ENCODE results near the gene CEP128.
A peak's percentile ranks its signal among the peaks of the same experiment; 100 is the strongest.
"Not testable (repeated sequence)": the region's sequence is repeated elsewhere in the genome, so short reads cannot be mapped to it uniquely, and the experiment has no call there.

Gene CEP128

DNA sequence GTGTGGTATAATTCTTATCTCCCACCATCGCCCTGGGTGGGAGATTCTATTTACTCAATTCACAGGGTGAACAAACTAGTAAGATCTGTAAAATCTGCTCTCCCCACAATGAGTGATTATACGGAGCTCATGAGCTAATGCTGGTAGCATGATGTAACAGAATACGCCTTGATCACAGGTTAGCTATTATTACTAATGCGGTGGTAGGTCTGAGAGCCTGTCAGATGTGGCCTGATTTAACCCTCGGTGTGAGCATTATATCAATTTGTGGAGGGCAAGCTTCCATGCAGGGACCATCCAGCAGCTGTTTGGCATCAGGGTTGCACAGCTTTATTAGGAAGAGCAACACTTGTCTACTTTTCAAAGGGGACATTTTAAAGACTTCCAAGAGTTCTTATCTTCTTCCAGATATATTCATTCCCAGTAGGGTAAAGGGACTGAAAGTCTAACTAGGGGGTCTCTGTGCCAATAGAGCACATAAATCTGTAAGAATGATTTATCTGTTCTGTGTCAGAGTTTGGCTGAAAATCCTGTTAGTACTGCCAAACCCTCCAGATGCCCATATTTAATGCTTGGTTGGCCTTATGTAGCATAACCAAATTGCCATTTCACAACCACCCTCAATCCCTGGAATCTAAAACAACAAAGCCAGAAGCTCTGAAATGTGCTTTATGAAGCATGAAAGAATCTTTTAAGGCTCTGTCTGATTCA lies 32.5 kb upstream of the CEP128 start:
- no peak overlapping the region for H3K4me3 ChIP-seq (ENCODE audit: low read depth in 1 of 2, low read length in 2 of 2)
- no peaks in the 10 kb centered on the region for H3K27me3 ChIP-seq (ENCODE audit: low read depth, low read length)
- no peaks in the 10 kb centered on the region for H3K36me3 ChIP-seq (ENCODE audit: control insufficient read depth in 1 of 2, insufficient read depth in 2 of 2, low read length in 2 of 2)
- H3K27ac ChIP-seq (ENCODE audit: low read length): no peak overlapping the region
- H3K4me1 ChIP-seq (ENCODE audit: control insufficient read depth in 1 of 2, insufficient read depth in 2 of 2, low read length in 2 of 2): no peaks in the 10 kb centered on the region
- H3K9me3 ChIP-seq (ENCODE audit: control insufficient read depth in 1 of 2, low read length in 2 of 2): no peaks in the 10 kb centered on the region

DNA sequence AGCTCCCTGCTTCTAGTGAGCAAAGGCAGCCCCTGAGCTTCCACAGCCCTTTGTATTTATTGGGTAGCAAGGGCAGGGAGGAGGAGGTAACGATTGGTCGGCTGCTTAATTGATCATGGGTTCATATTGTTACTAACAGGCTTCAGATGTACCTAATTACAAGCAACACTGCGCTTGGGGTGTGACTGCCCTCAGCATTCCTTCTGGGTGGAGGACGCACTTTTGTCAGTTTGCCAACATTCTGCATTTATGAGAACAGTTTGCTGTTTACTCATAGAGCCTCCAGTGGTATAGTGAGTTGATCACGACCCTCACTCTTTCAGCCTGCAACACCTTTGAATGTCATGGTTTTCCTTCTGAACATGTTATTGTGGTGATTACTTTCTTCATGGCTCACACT lies 23.5 kb upstream of the CEP128 start:
- Histone ChIP-seq H3K27me3 (ENCODE audit: low read depth, low read length) (no peaks in the 10 kb centered on the region), H3K36me3 (ENCODE audit: control insufficient read depth in 1 of 2, insufficient read depth in 2 of 2, low read length in 2 of 2) (no peaks in the 10 kb centered on the region), H3K4me1 (ENCODE audit: control insufficient read depth in 1 of 2, insufficient read depth in 2 of 2, low read length in 2 of 2) (no peaks in the 10 kb centered on the region)

DNA sequence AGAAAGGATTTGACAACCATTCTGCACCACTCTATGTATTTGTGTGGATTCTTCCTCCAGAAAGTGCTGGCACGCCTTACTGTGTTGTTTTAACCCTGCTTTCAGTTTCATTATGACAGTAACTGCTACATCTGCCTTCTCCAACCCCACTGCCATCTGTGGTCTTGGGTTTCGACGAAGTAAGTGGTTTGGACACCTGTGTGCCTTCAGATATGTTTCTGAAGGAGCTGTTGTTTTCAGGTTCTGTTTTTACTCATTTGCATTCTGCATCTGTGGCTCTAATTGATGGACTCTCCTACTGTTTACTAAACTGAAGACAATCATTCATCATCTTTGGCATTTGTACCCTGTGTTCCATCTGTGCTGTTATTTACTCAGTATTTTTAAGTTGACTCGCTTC lies 18.0 kb upstream of the CEP128 start:
- no peak overlapping the region for H3K4me3 ChIP-seq (ENCODE audit: low read depth in 1 of 2, low read length in 2 of 2)

More for the DNA sequence above, 23.5 kb upstream of the CEP128 start:
- Histone ChIP-seq H3K27ac (ENCODE audit: low read length) (no peak overlapping the region), H3K4me3 (ENCODE audit: low read depth in 1 of 2, low read length in 2 of 2) (no peak overlapping the region), H3K9me3 (ENCODE audit: control insufficient read depth in 1 of 2, low read length in 2 of 2) (no peaks in the 10 kb centered on the region)

DNA sequence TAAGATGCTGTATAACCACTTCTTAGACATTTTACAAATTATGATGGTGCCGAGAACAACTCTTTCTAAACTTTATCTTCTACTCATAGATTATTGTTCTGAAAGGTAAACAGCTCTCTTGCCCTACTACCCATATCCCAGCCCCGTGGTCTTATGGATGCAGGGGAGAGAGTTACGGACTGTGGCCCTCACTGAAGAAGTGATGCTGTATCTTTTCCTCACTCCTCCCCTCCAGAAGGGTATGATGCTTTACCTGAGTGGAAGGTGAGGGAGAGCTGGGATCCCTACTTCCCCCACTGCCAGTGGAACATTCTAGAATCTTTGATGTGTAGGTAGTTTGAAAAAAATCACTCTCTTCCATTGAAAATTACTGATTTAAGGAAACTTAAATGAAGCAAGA lies 17.4 kb upstream of the CEP128 start:
- Histone ChIP-seq H3K9me3 (ENCODE audit: control insufficient read depth in 1 of 2, low read length in 2 of 2) (no peaks in the 10 kb centered on the region), H3K36me3 (ENCODE audit: control insufficient read depth in 1 of 2, insufficient read depth in 2 of 2, low read length in 2 of 2) (no peaks in the 10 kb centered on the region), H3K27me3 (ENCODE audit: low read depth, low read length) (no peaks in the 10 kb centered on the region), H3K4me3 (ENCODE audit: low read depth in 1 of 2, low read length in 2 of 2) (no peak overlapping the region), H3K27ac (ENCODE audit: low read length) (no peak overlapping the region), H3K4me1 (ENCODE audit: control insufficient read depth in 1 of 2, insufficient read depth in 2 of 2, low read length in 2 of 2) (peaks cover 0 to 10% of the 10 kb centered on the region in 2 donors)

More for the DNA sequence above, 18.0 kb upstream of the CEP128 start:
- H3K36me3 ChIP-seq (ENCODE audit: control insufficient read depth in 1 of 2, insufficient read depth in 2 of 2, low read length in 2 of 2): no peaks in the 10 kb centered on the region
- H3K9me3 ChIP-seq (ENCODE audit: control insufficient read depth in 1 of 2, low read length in 2 of 2): no peaks in the 10 kb centered on the region
- no peak overlapping the region for H3K27ac ChIP-seq (ENCODE audit: low read length)
- H3K27me3 ChIP-seq (ENCODE audit: low read depth, low read length): no peaks in the 10 kb centered on the region
- peaks cover 0 to 9% of the 10 kb centered on the region in 2 donors for H3K4me1 ChIP-seq (ENCODE audit: control insufficient read depth in 1 of 2, insufficient read depth in 2 of 2, low read length in 2 of 2)

DNA sequence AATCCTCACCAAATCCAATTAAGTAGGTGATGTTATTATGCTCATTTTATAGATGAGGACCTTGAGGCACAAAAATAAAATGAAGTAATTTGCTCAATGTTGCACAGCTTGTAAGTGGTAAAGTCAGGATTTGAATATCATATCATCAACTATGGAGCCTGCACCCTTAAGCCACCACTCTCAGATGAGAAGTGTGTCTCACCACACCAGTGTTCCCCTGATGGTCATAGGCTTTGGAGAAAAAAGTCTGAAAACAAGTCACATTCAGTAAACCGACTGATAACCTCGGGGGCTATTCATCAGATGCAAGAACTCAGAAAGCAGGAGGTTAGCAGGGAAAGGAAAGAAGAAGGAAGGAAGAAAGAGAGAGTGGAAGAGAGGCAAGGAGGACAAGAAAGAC lies 16.7 kb upstream of the CEP128 start:
- Histone ChIP-seq H3K27ac (ENCODE audit: low read length) (no peak overlapping the region), H3K36me3 (ENCODE audit: control insufficient read depth in 1 of 2, insufficient read depth in 2 of 2, low read length in 2 of 2) (no peaks in the 10 kb centered on the region), H3K4me3 (ENCODE audit: low read depth in 1 of 2, low read length in 2 of 2) (no peak overlapping the region), H3K9me3 (ENCODE audit: control insufficient read depth in 1 of 2, low read length in 2 of 2) (no peaks in the 10 kb centered on the region), H3K4me1 (ENCODE audit: control insufficient read depth in 1 of 2, insufficient read depth in 2 of 2, low read length in 2 of 2) (peaks cover 0 to 10% of the 10 kb centered on the region in 2 donors), H3K27me3 (ENCODE audit: low read depth, low read length) (no peaks in the 10 kb centered on the region)

DNA sequence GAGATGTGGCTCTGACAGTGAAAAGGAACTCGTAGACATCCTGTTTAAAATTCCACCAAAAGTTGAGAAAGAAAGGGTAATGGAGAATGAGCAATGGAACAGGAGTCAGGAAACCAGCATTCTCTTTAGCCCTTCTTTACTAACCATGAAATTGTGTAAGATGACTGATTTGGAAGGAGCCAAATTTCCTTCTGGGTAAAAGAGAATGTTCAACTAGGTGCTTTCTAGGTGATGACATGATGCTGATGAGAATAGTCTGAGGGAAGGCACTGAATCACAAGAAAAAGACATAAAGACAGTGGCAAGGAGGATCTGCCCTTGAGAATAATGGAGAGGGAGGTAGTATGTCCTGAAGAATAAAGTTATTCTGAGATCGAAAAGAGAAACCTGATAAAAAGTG lies 16.1 kb upstream of the CEP128 start:
- H3K4me1 ChIP-seq (ENCODE audit: control insufficient read depth in 1 of 2, insufficient read depth in 2 of 2, low read length in 2 of 2): peaks cover 0 to 10% of the 10 kb centered on the region in 2 donors
- H3K36me3 ChIP-seq (ENCODE audit: control insufficient read depth in 1 of 2, insufficient read depth in 2 of 2, low read length in 2 of 2): no peaks in the 10 kb centered on the region
- no peaks in the 10 kb centered on the region for H3K27me3 ChIP-seq (ENCODE audit: low read depth, low read length)
- H3K9me3 ChIP-seq (ENCODE audit: control insufficient read depth in 1 of 2, low read length in 2 of 2): no peaks in the 10 kb centered on the region
- no peak overlapping the region for H3K27ac ChIP-seq (ENCODE audit: low read length)
- H3K4me3 ChIP-seq (ENCODE audit: low read depth in 1 of 2, low read length in 2 of 2): no peak overlapping the region

DNA sequence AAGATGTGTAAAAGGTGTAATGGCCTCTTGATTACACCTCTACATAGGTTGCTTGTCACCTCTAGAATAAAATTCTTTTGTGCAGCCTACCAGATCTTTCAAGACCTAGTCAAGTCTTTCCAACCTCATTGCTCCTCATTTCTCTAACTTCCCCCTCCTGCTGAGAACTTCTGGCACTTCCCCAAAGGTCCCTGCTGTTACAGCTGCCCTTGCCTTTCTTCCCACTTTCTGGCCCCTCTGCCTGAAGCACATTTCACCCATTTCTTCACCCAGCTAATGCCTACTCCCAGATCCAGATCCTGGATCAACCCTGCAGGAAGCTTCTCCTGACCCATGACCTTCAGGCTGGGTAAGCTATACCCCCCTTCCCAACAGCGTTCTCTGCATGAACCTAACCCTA lies 15.4 kb upstream of the CEP128 start:
- Histone ChIP-seq H3K27me3 (ENCODE audit: low read depth, low read length) (no peaks in the 10 kb centered on the region), H3K4me1 (ENCODE audit: control insufficient read depth in 1 of 2, insufficient read depth in 2 of 2, low read length in 2 of 2) (peaks cover 0 to 10% of the 10 kb centered on the region in 2 donors), H3K4me3 (ENCODE audit: low read depth in 1 of 2, low read length in 2 of 2) (no peak overlapping the region), H3K27ac (ENCODE audit: low read length) (no peak overlapping the region), H3K36me3 (ENCODE audit: control insufficient read depth in 1 of 2, insufficient read depth in 2 of 2, low read length in 2 of 2) (no peaks in the 10 kb centered on the region), H3K9me3 (ENCODE audit: control insufficient read depth in 1 of 2, low read length in 2 of 2) (no peaks in the 10 kb centered on the region)

DNA sequence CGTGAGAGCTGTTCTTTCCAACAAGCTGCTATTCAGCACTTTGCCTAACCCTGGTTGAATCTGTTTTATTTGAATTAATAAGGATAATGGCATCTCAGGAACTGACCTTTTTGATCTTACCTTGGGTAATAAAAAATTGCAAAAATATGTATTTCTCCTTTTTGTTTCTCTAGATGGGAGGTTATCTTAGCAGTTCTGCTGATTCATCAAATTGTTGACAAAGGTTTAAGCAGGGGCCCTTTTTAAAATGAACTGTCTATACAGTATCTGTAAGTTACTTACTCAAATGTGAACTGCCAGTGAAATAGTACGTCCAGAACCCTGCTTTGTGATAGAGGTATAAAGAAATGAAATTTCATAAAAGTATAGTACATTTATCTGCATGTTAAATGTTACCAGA lies 14.6 kb upstream of the CEP128 start:
- no peaks in the 10 kb centered on the region for H3K9me3 ChIP-seq (ENCODE audit: control insufficient read depth in 1 of 2, low read length in 2 of 2)
- no peaks in the 10 kb centered on the region for H3K36me3 ChIP-seq (ENCODE audit: control insufficient read depth in 1 of 2, insufficient read depth in 2 of 2, low read length in 2 of 2)
- peaks cover 0 to 10% of the 10 kb centered on the region in 2 donors for H3K4me1 ChIP-seq (ENCODE audit: control insufficient read depth in 1 of 2, insufficient read depth in 2 of 2, low read length in 2 of 2)
- H3K27me3 ChIP-seq (ENCODE audit: low read depth, low read length): no peaks in the 10 kb centered on the region
- H3K27ac ChIP-seq (ENCODE audit: low read length): no peak overlapping the region
- H3K4me3 ChIP-seq (ENCODE audit: low read depth in 1 of 2, low read length in 2 of 2): no peak overlapping the region

DNA sequence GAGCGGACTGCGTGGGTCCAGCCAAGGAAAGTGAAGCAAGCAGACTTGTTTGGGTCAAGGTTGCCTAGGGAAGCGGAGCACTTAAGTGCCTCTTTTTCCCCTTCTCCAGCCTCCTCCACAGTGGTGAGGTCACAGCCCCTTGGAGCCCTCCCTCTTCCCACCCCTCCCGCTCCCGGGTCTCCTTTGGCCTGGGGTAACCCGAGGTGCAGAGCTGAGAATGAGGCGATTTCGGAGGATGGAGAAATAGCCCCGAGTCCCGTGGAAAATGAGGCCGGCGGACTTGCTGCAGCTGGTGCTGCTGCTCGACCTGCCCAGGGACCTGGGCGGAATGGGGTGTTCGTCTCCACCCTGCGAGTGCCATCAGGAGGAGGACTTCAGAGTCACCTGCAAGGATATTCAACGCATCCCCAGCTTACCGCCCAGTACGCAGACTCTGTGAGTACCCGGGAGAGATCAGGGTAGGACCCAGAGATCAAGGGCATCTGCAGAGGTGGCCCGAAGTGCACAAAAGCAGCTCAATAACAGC lies 13.9 kb upstream of the CEP128 start, which contains the start of gene TSHR:
TSS of gene TSHR (plus strand) at position 206 of the 526 bp plus-strand sequence. CDS start at position 266, 60 bp downstream.
- no peaks in the 10 kb centered on the region for H3K27me3 ChIP-seq (ENCODE audit: low read depth, low read length)
- peaks cover 0 to 10% of the 10 kb centered on the region in 2 donors for H3K4me1 ChIP-seq (ENCODE audit: control insufficient read depth in 1 of 2, insufficient read depth in 2 of 2, low read length in 2 of 2)
- peak within 1 kb of the TSS; percentile 67 to 79 for H3K4me3 ChIP-seq (ENCODE audit: low read depth in 1 of 2, low read length in 2 of 2)
- H3K9me3 ChIP-seq (ENCODE audit: control insufficient read depth in 1 of 2, low read length in 2 of 2): no peaks in the 10 kb centered on the region
- no peak within 1 kb of the TSS for H3K27ac ChIP-seq (ENCODE audit: low read length)
- H3K36me3 ChIP-seq (ENCODE audit: control insufficient read depth in 1 of 2, insufficient read depth in 2 of 2, low read length in 2 of 2): no peaks in the 10 kb centered on the region

DNA sequence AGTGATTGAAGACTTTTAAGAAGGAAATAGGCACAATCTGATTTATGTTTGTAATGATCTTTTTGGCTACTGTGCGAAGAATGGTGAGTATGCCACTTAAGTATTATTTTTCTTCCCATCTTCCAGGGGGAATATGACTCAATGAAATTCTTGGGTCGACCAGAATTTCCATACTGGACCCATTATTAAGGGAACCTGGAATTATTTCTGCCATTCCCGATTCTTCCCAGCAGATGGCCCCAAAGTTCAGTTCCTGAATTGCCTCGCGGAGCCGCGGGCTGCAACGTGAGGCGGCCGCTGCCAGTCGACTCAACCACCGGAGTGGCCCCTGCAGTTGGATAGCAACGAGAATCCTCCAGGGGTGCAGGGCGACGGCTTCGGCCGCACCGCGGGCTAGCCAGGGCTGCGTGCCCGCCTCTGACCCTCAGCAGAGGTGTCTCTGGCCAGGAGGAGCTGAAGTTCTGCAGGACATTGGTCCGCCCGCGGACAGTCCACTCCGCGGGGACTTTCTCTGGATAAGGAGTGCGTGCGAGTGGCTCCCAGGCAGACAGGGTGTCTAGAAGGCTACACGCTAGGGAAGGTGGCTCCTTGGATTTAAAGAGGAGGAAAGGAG lies 13.3 kb upstream of the CEP128 start:
- Histone ChIP-seq H3K4me1 (ENCODE audit: control insufficient read depth in 1 of 2, insufficient read depth in 2 of 2, low read length in 2 of 2) (peaks cover 0 to 10% of the 10 kb centered on the region in 2 donors), H3K27ac (ENCODE audit: low read length) (no peak overlapping the region), H3K9me3 (ENCODE audit: control insufficient read depth in 1 of 2, low read length in 2 of 2) (no peaks in the 10 kb centered on the region), H3K36me3 (ENCODE audit: control insufficient read depth in 1 of 2, insufficient read depth in 2 of 2, low read length in 2 of 2) (no peaks in the 10 kb centered on the region), H3K4me3 (ENCODE audit: low read depth in 1 of 2, low read length in 2 of 2) (peak overlapping the region; percentile 67 to 79), H3K27me3 (ENCODE audit: low read depth, low read length) (no peaks in the 10 kb centered on the region)

DNA sequence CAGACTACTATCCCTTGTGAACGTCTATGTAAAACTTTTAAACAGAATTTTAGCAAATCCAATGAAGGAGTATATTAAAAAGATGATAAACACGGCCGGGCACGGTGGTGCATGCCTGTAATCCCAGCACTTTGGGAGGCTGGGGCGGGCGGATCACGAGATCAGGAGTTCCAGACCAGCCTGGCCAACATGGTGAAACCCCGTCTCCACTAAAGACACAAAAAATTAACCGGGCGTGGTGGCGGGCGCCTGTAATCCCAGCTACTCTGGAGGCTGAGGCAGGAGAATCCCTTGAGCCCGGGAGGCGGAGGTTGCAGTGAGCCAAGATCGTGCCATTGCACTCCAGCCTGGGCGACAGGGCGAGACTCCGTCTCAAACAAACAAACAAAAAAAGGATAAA lies 11.7 kb upstream of the CEP128 start:
- not testable (repeated sequence) for H3K27me3 ChIP-seq (ENCODE audit: low read depth, low read length); H3K4me1 ChIP-seq (ENCODE audit: control insufficient read depth in 1 of 2, insufficient read depth in 2 of 2, low read length in 2 of 2); H3K9me3 ChIP-seq (ENCODE audit: control insufficient read depth in 1 of 2, low read length in 2 of 2); H3K4me3 ChIP-seq (ENCODE audit: low read depth in 1 of 2, low read length in 2 of 2); H3K27ac ChIP-seq (ENCODE audit: low read length); H3K36me3 ChIP-seq (ENCODE audit: control insufficient read depth in 1 of 2, insufficient read depth in 2 of 2, low read length in 2 of 2)

Data from muscle layer of duodenum (tissue), 2 donors.